Left kidney (tissue), 2 donors: Measurements from ENCODE around the gene VPS39. TPM values are rescaled to one million over a fixed set of nuclear protein-coding genes. Genes with fewer than 3 reads are reported as not detected.

Source experiments
- DNase-seq: peaks from one replicate; pipeline ENCODE4 v3.0.0-alpha.2; 2013
- polyA plus RNA-seq: library from polyadenylated mRNA; unstranded; fragments of 120-200 nt; gene quantifications from one replicate; pipeline ENCODE4 v1.2.1, GENCODE V29; 2013; ENCODE audit not compliant: insufficient read length

VPS39 gene
- polyA plus RNA-seq, 1 donor, result 98.5 TPM

DNA sequence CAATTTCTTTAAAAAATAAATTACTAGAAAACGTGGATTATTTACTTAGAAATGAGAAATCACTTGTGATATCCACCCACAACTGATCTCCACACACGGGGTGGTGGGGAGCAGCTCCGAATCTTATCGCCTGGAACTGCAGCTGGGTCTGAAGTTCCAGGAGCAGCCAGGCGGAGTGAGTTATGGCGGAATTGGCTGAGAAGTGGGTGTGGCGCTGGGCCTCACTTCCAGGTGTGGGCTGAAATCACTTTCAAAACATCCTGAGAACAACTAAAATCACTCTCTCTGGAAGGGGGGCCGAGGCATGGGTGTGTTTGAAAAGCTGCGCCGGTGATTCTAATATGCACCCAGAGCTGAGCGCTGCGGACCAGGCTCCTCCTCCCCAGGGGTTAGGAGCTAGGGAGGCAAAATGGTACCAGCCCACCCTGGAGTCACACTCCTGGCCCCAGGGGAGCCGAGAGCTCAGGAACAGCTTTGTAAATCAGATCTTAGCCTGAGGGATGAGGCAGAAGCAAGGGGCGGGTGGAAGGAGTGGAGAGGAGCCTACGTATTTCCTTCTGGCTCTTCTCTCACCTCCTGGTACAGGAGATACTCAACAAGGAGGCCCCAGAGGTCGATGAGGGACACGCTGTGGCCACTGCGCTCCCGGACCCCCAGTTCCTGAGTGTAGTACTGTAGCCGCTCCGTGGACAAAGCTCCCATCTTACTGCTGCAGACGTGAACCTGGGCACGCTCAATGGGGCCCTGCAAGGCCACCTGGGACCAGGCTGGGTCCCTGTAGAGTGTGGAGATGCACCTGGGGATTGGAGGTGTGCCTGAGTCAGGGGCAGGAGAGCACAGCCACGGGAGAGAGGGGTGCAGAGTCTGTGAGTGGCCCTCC lies 61.3 kb downstream of the VPS39 start:
- peak; percentile 33 for DNase-seq

DNA sequence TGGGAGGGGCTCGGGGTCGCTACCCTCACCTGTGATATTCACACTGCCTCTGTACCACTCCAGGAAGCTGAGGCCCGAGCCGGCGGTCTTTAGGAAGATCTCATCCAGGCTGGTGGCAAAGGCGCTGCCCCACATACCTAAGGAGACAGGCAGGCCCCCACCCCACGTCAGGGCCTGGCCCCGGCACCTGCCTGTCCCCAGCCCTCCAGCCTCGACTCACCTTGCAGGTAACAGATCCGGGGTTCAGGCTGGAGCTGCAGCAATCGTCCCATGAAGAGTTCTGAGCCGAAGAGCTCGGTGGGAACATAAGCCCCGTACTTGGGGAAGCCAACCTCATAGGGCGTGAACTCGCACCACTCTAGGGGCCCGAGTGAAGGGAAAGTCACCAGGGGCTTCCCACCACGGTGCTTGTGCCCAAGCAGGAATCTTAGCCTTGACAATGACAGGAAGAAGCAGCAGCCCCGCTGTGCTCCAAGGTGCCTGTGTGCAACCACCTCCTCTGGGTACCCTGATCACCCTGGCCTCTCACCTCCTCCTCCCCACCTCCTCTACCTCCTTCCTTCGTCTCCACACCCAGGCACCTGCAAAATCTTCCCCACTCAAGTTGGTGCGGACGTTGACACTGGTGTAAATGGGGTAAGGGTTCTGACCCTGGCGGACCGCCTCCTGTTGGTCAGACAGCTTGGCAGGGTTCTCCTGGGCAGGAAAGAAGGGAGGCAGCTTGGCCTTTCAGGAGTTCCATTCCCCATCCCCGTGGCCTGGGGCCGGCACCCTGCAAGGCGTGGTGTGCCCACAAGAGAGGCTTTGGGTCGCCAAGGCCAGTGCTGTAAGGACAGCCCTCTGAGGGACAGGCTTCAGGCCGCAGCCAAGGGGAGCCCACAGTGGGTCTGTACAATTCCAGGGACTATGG lies 62.3 kb downstream of the VPS39 start:
- no peak for DNase-seq

DNA sequence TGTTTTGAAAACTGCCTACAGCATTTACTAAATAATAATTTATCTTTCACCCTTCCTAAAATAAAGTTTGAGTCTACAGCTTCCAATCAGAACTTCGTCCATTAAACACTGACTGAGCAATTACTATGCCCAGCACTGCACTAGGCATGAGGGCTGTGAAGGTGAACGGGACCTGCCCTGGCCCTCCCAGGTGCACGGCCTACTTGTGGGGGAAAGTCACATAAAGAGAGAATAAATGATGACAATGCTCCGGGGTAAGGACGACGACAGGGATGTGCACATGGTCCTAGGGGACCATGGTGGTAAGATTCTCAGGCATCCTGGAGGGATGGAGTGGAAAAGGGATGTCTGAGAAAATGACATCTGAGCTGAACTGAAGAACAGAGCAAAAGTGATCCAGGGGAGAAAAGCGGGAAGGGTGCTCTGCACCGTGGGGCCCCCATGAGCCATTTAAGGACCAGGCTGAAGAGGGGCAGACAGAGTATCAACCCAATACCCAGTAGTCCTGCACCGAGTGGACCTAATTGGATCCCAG lies 63.2 kb downstream of the VPS39 start:
- DNase-seq, result no peak

DNA sequence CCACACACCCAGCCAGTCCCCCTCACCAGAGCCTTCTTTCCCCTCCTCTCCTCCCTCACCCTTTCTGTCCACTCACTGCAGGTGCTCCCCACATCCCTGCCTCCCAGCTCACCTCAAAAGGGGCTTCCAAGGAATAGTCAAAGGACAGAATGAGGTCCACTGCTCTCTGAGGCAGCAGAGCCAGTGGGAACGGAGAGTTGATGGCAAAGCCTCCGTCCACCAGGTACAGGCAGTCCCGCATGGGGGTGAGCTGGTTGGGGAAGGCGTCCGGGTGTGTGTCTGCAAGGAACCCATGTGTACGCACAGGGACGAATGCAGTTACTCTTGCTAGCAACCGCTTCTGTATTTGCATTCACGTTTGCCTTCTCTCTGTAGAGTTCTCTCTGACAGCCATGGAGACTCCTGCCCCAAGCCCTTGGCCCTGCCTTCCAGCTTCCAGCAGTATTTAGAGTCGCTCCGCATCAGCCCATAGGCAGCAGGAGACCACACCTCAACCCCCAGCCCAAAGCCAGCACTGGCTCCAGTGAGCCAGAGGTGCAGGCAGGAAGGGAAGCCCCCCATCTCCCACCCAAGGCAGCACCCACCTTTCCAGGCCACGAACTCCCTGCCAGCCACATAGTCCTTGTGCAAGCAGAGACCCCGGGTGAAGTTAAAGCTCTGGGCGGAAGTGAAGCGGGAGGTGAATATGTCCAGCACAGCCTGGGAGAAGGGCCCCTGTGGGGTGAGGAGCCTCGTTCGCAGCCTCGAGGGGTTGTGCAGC lies 64.1 kb downstream of the VPS39 start:
- no peak for DNase-seq

DNA sequence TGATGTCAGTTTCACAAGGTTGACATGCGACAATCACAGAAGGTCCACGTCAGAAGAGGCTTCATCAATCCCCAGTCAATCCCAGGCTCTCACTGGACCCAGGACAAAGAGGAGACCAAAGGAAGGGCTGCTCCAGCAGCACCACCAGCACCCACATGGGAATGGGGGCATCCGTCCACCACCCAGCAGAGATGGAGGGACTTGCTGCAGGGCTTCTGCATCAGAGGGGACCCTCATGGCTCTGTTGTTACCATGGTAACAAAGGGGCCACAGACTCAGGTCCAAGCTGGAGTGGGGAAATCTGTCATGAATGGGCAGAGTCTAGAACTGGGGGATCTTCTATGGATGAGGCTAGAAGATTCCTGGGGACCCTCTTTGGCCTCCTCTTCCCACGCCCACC lies 64.7 kb downstream of the VPS39 start:
- no peak for DNase-seq

DNA sequence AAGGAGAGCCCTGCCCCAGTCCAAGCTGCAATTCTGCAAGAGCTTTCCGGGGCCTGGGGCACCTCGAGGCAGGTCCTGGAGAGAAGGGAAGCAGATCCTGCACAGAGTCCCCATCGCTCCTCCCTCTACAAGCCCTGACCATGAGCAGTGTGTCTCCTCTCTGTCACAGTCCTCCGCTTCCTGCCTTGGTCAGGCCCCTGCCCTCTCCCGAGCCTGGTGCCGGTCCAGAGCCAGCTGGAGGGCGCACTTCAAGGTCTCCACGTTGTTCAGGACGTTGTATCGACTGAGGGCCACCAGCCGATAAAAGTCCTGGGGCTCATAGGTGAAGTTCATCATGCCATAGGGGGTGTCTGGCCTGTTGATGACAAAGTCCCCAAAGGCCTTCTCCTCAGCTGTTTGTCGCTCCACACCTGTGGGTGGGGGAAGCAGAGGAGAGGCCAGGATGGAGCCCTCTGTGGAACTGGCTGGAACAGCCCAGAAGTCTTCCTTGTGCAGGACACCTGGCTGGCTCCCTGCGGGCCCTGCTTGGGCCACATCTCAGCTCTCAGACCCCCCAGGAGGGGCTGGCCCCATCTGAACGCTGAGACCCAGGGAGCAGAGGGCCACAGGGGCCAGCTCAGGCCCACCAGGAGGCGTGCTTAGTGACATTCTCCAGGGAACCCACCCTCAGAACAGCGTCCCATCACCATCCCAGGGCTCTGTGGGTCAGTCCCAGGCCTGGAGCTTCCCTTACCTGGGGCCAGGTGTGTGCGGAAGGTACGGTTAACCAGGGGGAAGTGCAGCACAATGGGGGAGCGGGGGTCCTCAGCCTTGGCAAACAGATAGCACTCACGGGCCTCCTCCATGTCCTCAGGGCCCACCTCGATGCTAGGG lies 66.1 kb downstream of the VPS39 start:
- no peak for DNase-seq

DNA sequence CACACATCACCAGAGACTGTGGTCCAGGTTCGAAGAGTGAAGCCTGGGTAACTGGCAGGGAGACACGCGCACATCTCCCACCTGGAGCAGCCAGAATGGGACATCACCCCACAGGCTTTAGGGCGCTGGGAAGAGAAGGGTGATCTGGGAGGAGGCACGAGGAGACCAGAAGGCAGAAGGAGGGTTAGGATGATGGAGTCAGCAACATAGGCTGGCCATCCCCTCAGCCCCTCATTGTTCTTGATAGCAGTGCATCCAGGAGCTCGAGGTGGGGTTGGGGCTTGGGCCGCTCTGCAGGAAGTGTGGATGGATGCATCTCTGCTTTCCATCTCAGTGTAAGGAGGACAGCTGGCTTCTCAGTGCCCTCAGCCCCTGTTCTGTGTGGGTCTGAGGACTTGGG lies 66.9 kb downstream of the VPS39 start:
- no peak for DNase-seq

DNA sequence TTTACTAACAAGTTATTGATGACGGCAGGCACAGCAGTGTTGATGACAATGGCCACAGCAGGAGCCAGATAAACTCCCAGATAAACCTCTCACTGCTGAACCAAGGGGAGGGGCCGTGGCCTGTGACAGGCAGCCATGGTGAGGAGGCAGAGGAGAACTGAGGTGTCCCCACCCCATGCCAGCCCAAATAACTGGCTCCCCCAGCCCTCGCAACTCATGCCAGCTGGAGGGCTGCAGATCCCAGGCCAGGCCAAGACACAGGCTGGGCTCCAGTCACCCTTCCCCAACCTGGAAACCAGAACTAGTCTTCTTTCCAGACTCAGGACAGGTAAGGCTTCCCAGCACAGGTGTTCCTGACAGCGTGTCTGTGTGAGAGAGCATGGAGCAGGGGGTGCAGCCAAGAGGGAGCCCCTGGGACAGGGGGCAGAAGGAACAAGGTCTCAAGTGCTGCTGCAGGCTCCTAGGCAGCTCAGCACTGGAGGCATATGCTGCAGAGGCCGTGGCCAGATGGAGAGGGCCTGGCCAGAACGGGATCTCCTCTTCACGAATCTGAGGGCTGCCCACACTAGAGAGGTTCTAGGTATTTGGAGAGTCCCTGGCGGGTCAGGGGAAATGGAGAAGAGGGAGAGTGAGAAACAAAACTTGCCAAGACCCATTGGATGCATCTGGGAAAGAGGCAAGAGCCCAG lies 67.6 kb downstream of the VPS39 start:
- no peak for DNase-seq

DNA sequence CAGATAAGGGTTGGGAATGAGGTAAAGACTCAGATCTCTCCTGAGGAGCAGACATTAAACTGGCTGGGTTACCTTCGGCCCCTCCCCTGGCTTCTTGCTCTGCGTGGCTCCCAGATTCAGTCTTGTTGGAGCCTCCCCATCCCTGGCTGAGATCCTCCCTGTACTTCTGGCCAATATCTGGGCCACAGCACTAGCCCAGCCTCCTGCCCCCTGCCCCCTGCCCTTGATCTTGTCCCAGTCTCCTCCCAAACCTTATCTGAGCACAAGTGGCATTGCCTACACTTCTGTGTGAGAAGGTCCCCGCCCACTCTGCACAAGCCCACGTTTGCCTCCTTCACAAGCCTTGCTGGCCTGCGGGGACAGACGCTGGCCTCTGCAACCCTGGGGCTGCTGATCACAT lies 68.5 kb downstream of the VPS39 start:
- DNase-seq, result no peak

DNA sequence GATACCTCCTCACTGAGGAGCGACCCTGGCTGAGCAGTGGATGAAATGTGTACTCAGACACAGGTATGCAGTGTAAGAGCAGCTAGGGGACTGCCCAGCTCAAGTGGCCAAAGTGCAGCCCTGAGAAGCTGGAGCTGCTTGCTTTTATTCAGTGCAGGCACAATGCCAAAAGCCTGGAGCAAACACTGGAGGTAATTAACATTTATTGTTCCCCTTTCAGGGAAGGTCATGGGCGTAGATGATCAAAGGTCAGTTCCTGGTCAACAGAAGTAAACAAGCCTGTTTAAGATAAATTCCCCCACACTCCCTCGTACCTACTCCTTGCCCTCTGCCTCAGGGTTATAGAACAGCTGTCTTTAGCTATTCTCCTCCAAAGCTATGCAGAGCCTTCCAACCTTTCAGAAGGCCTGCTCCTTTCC lies 69.1 kb downstream of the VPS39 start:
- no peak for DNase-seq

DNA sequence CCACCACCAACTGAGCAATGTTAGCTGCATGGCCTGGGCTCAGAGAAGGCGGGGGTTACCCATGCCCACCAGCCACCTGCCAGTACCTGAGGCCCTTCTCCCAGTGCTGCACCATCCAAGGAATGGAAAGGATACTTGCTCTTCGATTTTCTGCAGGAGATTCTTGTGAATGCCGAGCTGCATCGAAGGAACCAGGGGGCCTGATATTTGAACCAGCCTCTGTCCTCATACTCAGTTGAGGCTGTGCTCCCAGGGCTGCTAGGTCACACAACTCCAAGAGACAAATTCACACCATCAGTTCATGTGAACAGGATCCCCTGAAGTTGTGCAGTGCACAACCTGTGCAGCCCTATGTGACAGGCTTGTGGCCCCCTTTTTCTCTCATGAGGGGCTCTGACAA lies 69.7 kb downstream of the VPS39 start:
- DNase-seq, result no peak

DNA sequence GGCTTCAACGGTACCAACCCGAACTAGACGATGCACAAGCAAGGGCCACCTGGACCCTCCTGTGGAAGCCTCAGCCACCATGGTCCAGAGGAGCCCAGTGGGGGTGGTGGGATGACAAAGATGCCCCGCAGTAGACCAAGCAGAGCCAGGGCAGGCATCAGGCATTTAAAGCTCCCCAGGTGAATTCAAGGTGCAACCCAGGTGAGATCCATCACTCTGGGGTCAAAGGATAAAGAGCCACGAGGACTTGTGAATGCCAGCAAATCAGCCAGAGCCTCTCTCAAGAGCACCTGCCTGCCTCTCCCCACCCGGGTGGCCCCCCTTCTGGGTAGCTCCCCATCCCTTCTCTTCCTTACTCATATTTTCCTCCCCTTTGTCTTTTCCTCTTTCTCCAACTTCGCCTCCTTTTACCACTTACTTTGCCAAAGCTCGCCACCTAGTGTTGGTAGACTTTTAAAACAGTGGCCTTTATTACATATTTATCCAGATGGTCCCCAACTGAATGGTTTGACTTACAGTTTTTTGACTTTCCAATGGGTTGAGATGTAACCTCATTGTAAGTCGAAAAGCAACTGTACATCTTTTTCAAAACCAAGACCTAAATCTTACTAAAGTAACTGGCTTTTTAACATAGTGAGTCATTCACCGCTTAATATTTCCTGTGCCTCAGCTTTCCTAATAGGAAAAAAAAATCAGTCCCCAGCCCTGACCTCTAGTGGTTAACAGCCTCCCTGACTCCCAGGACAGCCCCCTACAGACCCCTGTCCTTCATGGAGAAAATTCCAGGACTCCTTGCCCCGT lies 70.4 kb downstream of the VPS39 start:
- DNase-seq, result peak; percentile 55

DNA sequence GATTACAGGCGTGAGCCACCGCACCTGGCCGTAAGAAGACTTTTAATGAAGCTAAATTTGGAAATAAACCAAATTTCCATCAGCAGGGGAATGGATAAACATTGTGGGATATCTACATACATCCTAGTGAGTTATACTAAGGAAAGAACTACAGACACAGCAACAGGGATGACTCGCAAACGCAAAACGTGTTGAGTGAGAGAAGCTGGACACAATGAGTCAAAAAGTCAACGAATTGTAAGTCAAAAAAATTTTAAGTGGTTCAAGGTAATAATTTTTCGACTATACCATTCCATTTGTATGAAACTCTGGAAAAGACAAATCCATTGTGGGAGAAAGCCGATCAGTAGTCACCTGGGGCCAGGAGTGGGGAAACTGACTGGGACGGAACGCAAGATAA lies 71.6 kb downstream of the VPS39 start:
- no peak for DNase-seq

DNA sequence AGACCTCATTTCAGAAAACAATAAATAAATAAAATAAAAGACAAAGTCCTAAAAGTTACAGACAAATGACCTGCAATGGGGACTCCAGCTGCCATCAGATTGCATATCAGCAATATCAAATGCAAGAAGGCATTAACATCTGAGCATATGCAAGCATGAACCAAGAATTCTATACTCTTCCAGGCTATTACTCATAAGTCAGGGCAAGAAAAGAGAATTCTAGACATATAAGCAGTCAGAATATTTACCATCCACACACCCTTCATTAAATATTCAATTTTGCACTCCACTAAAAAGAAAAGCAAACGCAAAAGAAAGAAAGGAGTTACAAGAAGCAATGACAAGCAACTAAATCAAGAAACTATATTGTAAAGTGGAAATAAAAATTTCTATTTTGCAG lies 72.8 kb downstream of the VPS39 start:
- DNase-seq, result no peak

DNA sequence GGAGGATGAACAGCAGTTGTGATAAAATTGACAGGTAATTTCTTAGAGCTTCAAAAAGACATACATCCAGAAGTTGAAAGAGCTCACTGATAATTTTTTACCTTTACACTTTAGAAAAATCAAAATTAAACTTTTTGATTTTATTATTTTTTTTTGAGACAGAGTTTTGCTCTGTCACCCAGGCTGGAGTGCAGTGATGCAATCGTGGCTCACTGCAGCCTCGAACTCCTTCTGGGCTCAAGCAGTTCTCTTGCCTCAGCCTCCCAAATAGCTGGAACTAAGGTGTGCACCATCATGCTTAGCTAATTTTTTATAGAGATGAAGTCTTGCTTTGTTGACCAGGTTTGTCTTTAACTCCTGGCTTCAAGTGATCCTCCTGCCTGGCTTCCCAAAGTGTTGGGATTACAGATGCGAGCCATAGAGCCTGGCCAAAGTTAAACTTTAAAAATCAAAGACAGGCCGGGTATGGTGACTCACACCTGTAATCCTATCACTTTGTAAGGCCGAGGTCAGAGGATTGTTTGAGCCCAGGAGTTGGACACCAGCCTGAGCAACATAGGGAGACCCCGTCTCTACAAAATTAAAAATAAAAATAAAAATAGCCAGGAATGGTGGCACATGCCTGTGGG lies 73.4 kb downstream of the VPS39 start:
- no peak for DNase-seq

DNA sequence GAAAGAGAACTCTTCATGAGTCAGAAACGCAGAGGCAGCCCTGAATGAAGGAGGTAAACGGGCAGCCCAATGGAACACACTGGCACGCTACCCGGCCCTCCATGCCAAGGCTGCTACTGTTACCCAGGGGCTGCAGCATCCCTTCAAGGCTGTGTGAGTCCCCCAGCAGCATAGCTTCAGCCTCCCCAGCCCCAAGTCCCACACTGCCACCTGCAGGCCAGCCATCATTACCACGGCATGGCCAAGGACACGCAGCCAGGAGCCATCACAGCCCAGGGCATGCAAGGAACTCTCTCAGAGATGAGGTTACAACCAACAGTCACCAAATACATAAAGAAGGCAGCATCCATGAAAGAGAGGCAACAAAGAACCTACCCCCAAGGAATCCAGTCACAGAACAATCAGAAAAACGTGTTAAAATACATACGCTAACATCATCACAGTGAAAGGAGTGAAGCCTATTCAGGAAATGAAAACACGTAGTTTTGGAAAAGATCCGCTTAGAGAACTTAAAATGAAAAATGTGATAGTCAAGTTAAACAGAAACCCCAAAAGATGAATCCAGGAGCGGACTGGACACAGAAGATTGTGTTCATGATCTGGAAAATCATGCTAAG lies 74.1 kb downstream of the VPS39 start:
- DNase-seq, result no peak

DNA sequence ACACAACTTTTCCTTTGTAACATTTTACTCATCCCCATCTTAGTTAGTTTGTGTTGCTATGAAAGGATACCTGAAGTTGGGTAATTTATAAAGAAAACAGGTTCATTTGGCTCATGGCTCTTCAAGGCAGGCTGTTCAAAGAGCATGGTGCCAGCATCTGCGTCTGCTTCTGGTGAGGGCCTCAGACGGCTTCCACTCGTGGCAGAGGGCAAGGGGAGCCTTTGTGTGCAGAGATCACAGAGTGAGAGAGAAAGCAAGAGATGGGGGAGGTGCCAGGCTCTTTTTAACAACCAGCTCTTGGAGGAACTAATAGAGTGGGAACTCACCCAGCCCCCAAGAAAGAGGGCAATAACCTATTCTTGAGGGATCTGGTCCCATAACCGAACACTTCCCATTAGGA lies 74.7 kb downstream of the VPS39 start:
- DNase-seq, result no peak
